HG03108 (cell line): ENCODE data around the gene TMEM255A.
A peak's percentile ranks its signal among the peaks of the same experiment; 100 is the strongest.

Experiments used
- ATAC-seq: cut with Tn5 transposase; IDR thresholded peaks from one replicate; pipeline ENCODE4 v1.9.1; 2021; ENCODE audit warnings: moderate library complexity; ENCODE audit not compliant: unreplicated experiment

Gene TMEM255A

GRCh38 chrX:120308959-120309872 is 2.0 kb downstream of the TMEM255A start:
- peak; percentile 87 for ATAC-seq

GRCh38 chrX:120308558-120308957 is 2.7 kb downstream of the TMEM255A start:
- ATAC-seq, result no peak

GRCh38 chrX:120306630-120307029 is 4.6 kb downstream of the TMEM255A start:
- ATAC-seq, result no peak

GRCh38 chrX:120305531-120306141 is 5.6 kb downstream of the TMEM255A start:
- ATAC-seq, result no peak

GRCh38 chrX:120304256-120304655 is 7.0 kb downstream of the TMEM255A start:
- ATAC-seq, result no peak

GRCh38 chrX:120302434-120302833 is 8.8 kb downstream of the TMEM255A start:
- ATAC-seq, result peak; percentile 98

GRCh38 chrX:120301960-120302359 is 9.3 kb downstream of the TMEM255A start:
- ATAC-seq, result peak; percentile 2

- ATAC-seq, result no peak
These were observed 9.8 kb downstream of the TMEM255A start for GRCh38 chrX:120301497-120301896.

GRCh38 chrX:120299928-120300327 is 11.3 kb downstream of the TMEM255A start:
- ATAC-seq, result no peak

GRCh38 chrX:120297923-120298322 is 13.3 kb downstream of the TMEM255A start:
- no peak for ATAC-seq

GRCh38 chrX:120294651-120295050 is 16.6 kb downstream of the TMEM255A start:
- no peak for ATAC-seq

GRCh38 chrX:120293015-120293414 is 18.2 kb downstream of the TMEM255A start:
- ATAC-seq, result no peak

GRCh38 chrX:120291211-120291610 is 20.1 kb downstream of the TMEM255A start:
- no peak for ATAC-seq

GRCh38 chrX:120290107-120290506 is 21.2 kb downstream of the TMEM255A start:
- no peak for ATAC-seq

GRCh38 chrX:120287513-120288112 is 23.6 kb downstream of the TMEM255A start:
- ATAC-seq, result peak; percentile 71

- peak; percentile 33 for ATAC-seq
These were observed 24.3 kb downstream of the TMEM255A start for GRCh38 chrX:120286733-120287512.

GRCh38 chrX:120282697-120283096 is 28.6 kb downstream of the TMEM255A start:
- no peak for ATAC-seq

GRCh38 chrX:120281761-120282160 is 29.5 kb downstream of the TMEM255A start:
- ATAC-seq, result no peak

- no peak for ATAC-seq
These were observed 30.1 kb downstream of the TMEM255A start for GRCh38 chrX:120281021-120281624.

- no peak for ATAC-seq
These were observed 36.3 kb downstream of the TMEM255A start for GRCh38 chrX:120274958-120275357.

GRCh38 chrX:120274145-120274544 is 37.1 kb downstream of the TMEM255A start:
- no peak for ATAC-seq
